Uterus (tissue), 2 donors: Measurements from ENCODE around the gene RBBP8NL.

Experiments used
- POLR2A ChIP-seq, 2 donors: fragments of 450-650 bp; IDR thresholded peaks; one replicate each; pipeline ENCODE4 v1.6.1; 2016; ENCODE audit warnings: antibody characterized with exemption in 2 of 2, mild to moderate bottlenecking in 1 of 2, moderate library complexity in 1 of 2
- TF ChIP-seq, protein P1 (sequence below), 4 experiments: fragments of 200-600 bp in 2 of 4; fragments of 450-650 bp in 2 of 4; sonication (generic) in 2 of 4; IDR thresholded peaks; one replicate each; pipeline ENCODE4 v1.5.1; 2016 to 2019; ENCODE audit warnings: antibody characterized with exemption in 4 of 4, mild to moderate bottlenecking in 2 of 4, moderate library complexity in 1 of 4

DNA sequence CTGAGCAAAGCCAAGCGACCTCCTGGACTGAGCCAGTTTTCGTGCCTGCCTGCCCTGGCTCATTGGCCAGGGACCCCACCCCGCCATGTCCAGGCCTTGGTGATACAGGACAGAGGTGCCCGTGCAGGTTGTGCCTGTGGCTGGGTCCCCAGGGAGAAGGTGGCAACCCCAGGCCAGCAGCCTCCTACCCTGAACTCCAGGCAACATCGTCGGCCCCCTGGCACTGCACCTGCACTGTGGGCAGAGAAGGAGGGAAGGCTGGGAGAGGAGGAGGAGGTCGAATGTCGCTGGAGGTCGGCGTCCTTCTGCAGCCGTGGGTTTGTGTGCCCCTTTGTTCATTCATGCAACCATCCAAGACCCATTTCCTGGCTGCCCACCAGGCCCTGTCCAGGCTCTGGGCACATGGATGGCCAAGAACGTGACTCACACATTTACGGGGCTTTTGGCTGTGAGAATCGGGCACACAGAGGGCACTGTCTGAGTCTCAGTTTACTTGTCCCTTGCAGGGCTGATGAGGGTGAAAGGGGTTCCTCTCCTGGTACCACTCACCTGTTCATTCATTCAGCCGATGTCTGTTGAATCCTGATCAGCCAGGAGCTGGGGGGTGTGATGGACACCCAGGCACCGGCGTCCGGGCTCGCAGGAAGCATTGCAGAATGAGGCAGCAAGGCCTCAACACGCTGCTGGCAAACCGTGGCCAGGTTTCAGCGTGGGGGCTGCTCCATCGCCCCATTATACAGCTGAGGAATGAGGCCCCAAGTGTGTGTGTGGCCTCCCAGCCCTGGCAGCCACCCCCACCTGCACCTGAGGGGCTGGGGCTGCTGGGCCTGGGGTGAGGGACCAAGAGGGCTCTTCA lies 2.3 kb upstream of the RBBP8NL start:
- TF ChIP-seq, protein P1, sequence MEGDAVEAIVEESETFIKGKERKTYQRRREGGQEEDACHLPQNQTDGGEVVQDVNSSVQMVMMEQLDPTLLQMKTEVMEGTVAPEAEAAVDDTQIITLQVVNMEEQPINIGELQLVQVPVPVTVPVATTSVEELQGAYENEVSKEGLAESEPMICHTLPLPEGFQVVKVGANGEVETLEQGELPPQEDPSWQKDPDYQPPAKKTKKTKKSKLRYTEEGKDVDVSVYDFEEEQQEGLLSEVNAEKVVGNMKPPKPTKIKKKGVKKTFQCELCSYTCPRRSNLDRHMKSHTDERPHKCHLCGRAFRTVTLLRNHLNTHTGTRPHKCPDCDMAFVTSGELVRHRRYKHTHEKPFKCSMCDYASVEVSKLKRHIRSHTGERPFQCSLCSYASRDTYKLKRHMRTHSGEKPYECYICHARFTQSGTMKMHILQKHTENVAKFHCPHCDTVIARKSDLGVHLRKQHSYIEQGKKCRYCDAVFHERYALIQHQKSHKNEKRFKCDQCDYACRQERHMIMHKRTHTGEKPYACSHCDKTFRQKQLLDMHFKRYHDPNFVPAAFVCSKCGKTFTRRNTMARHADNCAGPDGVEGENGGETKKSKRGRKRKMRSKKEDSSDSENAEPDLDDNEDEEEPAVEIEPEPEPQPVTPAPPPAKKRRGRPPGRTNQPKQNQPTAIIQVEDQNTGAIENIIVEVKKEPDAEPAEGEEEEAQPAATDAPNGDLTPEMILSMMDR (IDR thresholded peaks at IDR 0.05) = no peak
- no peak for TF ChIP-seq POLR2A (IDR thresholded peaks at IDR 0.05)
